ENCODE measurements around the gene SNX30.

Gene SNX30

GRCh38 chr9:112873773-112874405 is 123.3 kb downstream of the SNX30 start:
- H3K4me1 Mint-ChIP-seq (ENCODE audit: low read depth), result no peaks in the 10 kb centered on the region
- H3K4me3 Mint-ChIP-seq, result no peak overlapping the region
- no peak overlapping the region for H3K27ac Mint-ChIP-seq
- no peak for DNase-seq
- H3K36me3 Mint-ChIP-seq (ENCODE audit: low read depth), result peaks cover 28% of the 10 kb centered on the region
- H3K9me3 Mint-ChIP-seq, result no peaks in the 10 kb centered on the region
- no peaks in the 10 kb centered on the region for H3K27me3 Mint-ChIP-seq

GRCh38 chr9:112878752-112879151 is 128.2 kb downstream of the SNX30 start:
- no peaks in the 10 kb centered on the region for H3K4me1 Mint-ChIP-seq (ENCODE audit: low read depth)
- no peak for DNase-seq
- peaks cover 14% of the 10 kb centered on the region for H3K36me3 Mint-ChIP-seq (ENCODE audit: low read depth)
- no peaks in the 10 kb centered on the region for H3K27me3 Mint-ChIP-seq
- no peak overlapping the region for H3K4me3 Mint-ChIP-seq
- H3K9me3 Mint-ChIP-seq, result no peaks in the 10 kb centered on the region
- no peak overlapping the region for H3K27ac Mint-ChIP-seq

- Mint-ChIP-seq H3K27me3 (no peaks in the 10 kb centered on the region), H3K4me1 (ENCODE audit: low read depth) (no peaks in the 10 kb centered on the region), H3K36me3 (ENCODE audit: low read depth) (peaks cover 13% of the 10 kb centered on the region), H3K9me3 (no peaks in the 10 kb centered on the region), H3K27ac (no peak overlapping the region), H3K4me3 (no peak overlapping the region)
- DNase-seq, result no peak
These were observed 130.1 kb downstream of the SNX30 start for GRCh38 chr9:112880650-112881049.

- Mint-ChIP-seq H3K9me3 (no peaks in the 10 kb centered on the region), H3K4me1 (ENCODE audit: low read depth) (no peaks in the 10 kb centered on the region), H3K27me3 (no peaks in the 10 kb centered on the region), H3K4me3 (no peak overlapping the region), H3K36me3 (ENCODE audit: low read depth) (peaks cover 6% of the 10 kb centered on the region), H3K27ac (no peak overlapping the region)
- DNase-seq, result no peak
These were observed 130.8 kb downstream of the SNX30 start for GRCh38 chr9:112881331-112881730.

GRCh38 chr9:112884101-112884500 is 133.5 kb downstream of the SNX30 start:
- Mint-ChIP-seq H3K9me3 (no peaks in the 10 kb centered on the region), H3K4me3 (no peak overlapping the region), H3K36me3 (ENCODE audit: low read depth) (peaks cover 4% of the 10 kb centered on the region), H3K27me3 (peaks cover under 1% of the 10 kb centered on the region), H3K27ac (no peak overlapping the region), H3K4me1 (ENCODE audit: low read depth) (no peaks in the 10 kb centered on the region)
- no peak for DNase-seq

GRCh38 chr9:112884721-112885120 is 134.2 kb downstream of the SNX30 start:
- Mint-ChIP-seq H3K4me1 (ENCODE audit: low read depth) (no peaks in the 10 kb centered on the region), H3K4me3 (no peak overlapping the region), H3K27ac (no peak overlapping the region), H3K9me3 (no peaks in the 10 kb centered on the region), H3K27me3 (peaks cover 7% of the 10 kb centered on the region), H3K36me3 (ENCODE audit: low read depth) (peaks cover 4% of the 10 kb centered on the region)
- DNase-seq, result no peak

GRCh38 chr9:112885324-112885723 is 134.8 kb downstream of the SNX30 start:
- H3K27ac Mint-ChIP-seq, result no peak overlapping the region
- DNase-seq, result no peak
- peaks cover 13% of the 10 kb centered on the region for H3K27me3 Mint-ChIP-seq
- peaks cover 3% of the 10 kb centered on the region for H3K36me3 Mint-ChIP-seq (ENCODE audit: low read depth)
- no peaks in the 10 kb centered on the region for H3K9me3 Mint-ChIP-seq
- no peak overlapping the region for H3K4me3 Mint-ChIP-seq
- H3K4me1 Mint-ChIP-seq (ENCODE audit: low read depth), result no peaks in the 10 kb centered on the region

GRCh38 chr9:112886351-112886750 is 135.8 kb downstream of the SNX30 start:
- Mint-ChIP-seq H3K36me3 (ENCODE audit: low read depth) (no peaks in the 10 kb centered on the region), H3K9me3 (no peaks in the 10 kb centered on the region)

GRCh38 chr9:112887381-112887780 is 136.8 kb downstream of the SNX30 start:
- H3K27me3 Mint-ChIP-seq, result peaks cover 32% of the 10 kb centered on the region
- H3K4me1 Mint-ChIP-seq (ENCODE audit: low read depth), result no peaks in the 10 kb centered on the region
- no peaks in the 10 kb centered on the region for H3K9me3 Mint-ChIP-seq
- no peaks in the 10 kb centered on the region for H3K36me3 Mint-ChIP-seq (ENCODE audit: low read depth)
- H3K27ac Mint-ChIP-seq, result no peak overlapping the region
- no peak for DNase-seq
- no peak overlapping the region for H3K4me3 Mint-ChIP-seq

More at GRCh38 chr9:112886351-112886750, 135.8 kb downstream of the SNX30 start:
- H3K4me3 Mint-ChIP-seq, result no peak overlapping the region
- H3K27ac Mint-ChIP-seq, result no peak overlapping the region
- DNase-seq, result no peak
- H3K27me3 Mint-ChIP-seq, result peaks cover 21% of the 10 kb centered on the region
- no peaks in the 10 kb centered on the region for H3K4me1 Mint-ChIP-seq (ENCODE audit: low read depth)

- no peaks in the 10 kb centered on the region for H3K36me3 Mint-ChIP-seq (ENCODE audit: low read depth)
- no peak for DNase-seq
- H3K27ac Mint-ChIP-seq, result no peak within 1 kb of the TSS
- H3K4me1 Mint-ChIP-seq (ENCODE audit: low read depth), result no peaks in the 10 kb centered on the region
- H3K27me3 Mint-ChIP-seq, result peaks cover 50% of the 10 kb centered on the region
- H3K9me3 Mint-ChIP-seq, result no peaks in the 10 kb centered on the region
- no peak within 1 kb of the TSS for H3K4me3 Mint-ChIP-seq
These were observed 139.8 kb downstream of the SNX30 start, which contains the start of gene SLC46A2 for GRCh38 chr9:112890106-112891081. Gene SLC46A2 (minus strand): TSS chr9:112890876. CDS start chr9:112890681, 195 bp downstream.

- H3K27me3 Mint-ChIP-seq, result peaks cover 59% of the 10 kb centered on the region
- no peaks in the 10 kb centered on the region for H3K4me1 Mint-ChIP-seq (ENCODE audit: low read depth)
- DNase-seq, result no peak
- H3K36me3 Mint-ChIP-seq (ENCODE audit: low read depth), result no peaks in the 10 kb centered on the region
- H3K27ac Mint-ChIP-seq, result no peak overlapping the region
- no peaks in the 10 kb centered on the region for H3K9me3 Mint-ChIP-seq
- no peak overlapping the region for H3K4me3 Mint-ChIP-seq
These were observed 141.0 kb downstream of the SNX30 start for GRCh38 chr9:112891521-112891920.

GRCh38 chr9:112892981-112893380 is 142.4 kb downstream of the SNX30 start:
- no peak for DNase-seq
- Mint-ChIP-seq H3K27me3 (peaks cover 68% of the 10 kb centered on the region), H3K36me3 (ENCODE audit: low read depth) (no peaks in the 10 kb centered on the region), H3K4me3 (no peak overlapping the region), H3K9me3 (no peaks in the 10 kb centered on the region), H3K27ac (no peak overlapping the region), H3K4me1 (ENCODE audit: low read depth) (no peaks in the 10 kb centered on the region)

- no peak for DNase-seq
- no peaks in the 10 kb centered on the region for H3K36me3 Mint-ChIP-seq (ENCODE audit: low read depth)
- peaks cover 77% of the 10 kb centered on the region for H3K27me3 Mint-ChIP-seq
- H3K9me3 Mint-ChIP-seq, result no peaks in the 10 kb centered on the region
- H3K4me3 Mint-ChIP-seq, result no peak overlapping the region
- H3K27ac Mint-ChIP-seq, result no peak overlapping the region
- H3K4me1 Mint-ChIP-seq (ENCODE audit: low read depth), result peaks cover 2% of the 10 kb centered on the region
These were observed 143.5 kb downstream of the SNX30 start for GRCh38 chr9:112894041-112894440.

- H3K9me3 Mint-ChIP-seq, result no peaks in the 10 kb centered on the region
- H3K27ac Mint-ChIP-seq, result no peak overlapping the region
- no peaks in the 10 kb centered on the region for H3K36me3 Mint-ChIP-seq (ENCODE audit: low read depth)
- peaks cover 76% of the 10 kb centered on the region for H3K27me3 Mint-ChIP-seq
- DNase-seq, result no peak
- H3K4me3 Mint-ChIP-seq, result no peak overlapping the region
- peaks cover 2% of the 10 kb centered on the region for H3K4me1 Mint-ChIP-seq (ENCODE audit: low read depth)
These were observed 144.1 kb downstream of the SNX30 start for GRCh38 chr9:112894699-112895098.

- H3K27me3 Mint-ChIP-seq, result peaks cover 71% of the 10 kb centered on the region
- H3K36me3 Mint-ChIP-seq (ENCODE audit: low read depth), result no peaks in the 10 kb centered on the region
- DNase-seq, result no peak
- H3K4me1 Mint-ChIP-seq (ENCODE audit: low read depth), result peaks cover 2% of the 10 kb centered on the region
- no peak overlapping the region for H3K4me3 Mint-ChIP-seq
- H3K27ac Mint-ChIP-seq, result no peak overlapping the region
- H3K9me3 Mint-ChIP-seq, result no peaks in the 10 kb centered on the region
These were observed 145.6 kb downstream of the SNX30 start for GRCh38 chr9:112896131-112896530.

Measured in activated T-cell treated with anti-CD3 and anti-CD28 coated beads, Interleukin-2, amount 50 U/mL, for 24 hours (primary cell).